HFF-Myc (cell line): ENCODE measurements around the gene CACNA1A.
"Not testable (repeated sequence)": the region's sequence is repeated elsewhere in the genome, so short reads cannot be mapped to it uniquely, and the experiment has no call there.

ENCODE experiments used
- DNase-seq: peaks from one replicate; pipeline ENCODE4 v3.0.0-alpha.2; 2011; ENCODE audit warnings: low read depth; ENCODE audit errors: extremely low read depth
- H3K4me3 ChIP-seq: replicated peaks from 2 replicates; pipeline ENCODE4 v1.5.1; 2011; ENCODE audit warnings: low read depth, mild to moderate bottlenecking, control low read depth, low read length
- TF ChIP-seq, protein P1 (sequence below): IDR thresholded peaks from 2 replicates; pipeline ENCODE4 v1.5.1; 2012; ENCODE audit warnings: mild to moderate bottlenecking, low read depth, low read length, control low read depth; ENCODE audit errors: missing control alignments

CACNA1A gene

DNA sequence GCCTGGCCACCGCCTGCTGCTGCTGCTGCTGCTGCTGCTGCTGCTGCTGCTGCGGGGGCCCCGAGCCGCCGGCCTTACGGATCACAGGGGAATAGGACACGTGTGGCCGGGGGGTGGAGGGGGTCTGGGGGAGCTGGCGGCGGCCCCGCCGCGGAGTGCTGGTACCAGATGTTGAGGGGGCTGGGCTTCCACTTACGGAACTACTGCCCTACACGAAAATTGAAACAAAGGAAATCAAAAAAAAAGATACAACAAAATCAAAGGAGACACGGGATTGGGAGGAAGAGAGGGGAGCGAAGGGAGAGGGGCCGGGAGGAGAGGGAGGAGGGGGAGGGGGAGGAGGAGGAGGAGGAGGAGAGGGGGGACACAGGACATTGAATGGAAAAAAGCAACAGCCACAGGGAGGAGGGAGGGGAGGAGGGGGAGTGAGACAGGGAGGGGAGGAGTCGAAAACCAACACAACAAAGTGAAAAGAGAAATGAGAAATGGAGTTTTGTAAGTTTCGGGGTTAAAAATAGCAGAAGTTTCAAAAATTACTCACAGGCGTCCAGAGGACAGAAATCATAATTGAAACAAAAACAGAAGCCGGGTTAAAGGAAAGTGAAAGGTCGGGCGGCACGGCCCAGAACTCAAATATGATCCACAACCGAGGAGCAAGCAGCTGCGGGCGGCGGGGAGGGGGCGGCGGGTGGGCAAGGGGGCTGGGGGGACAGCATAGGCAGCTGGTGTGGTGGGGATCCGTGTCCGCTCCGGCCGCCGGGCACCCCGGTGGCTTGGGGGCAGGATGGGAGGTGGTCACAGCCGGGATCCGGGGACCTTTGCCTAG is 298.2 kb downstream of the CACNA1A start:
- H3K4me3 ChIP-seq = no peak overlapping the region
- peak; percentile 60 for DNase-seq
- TF ChIP-seq, protein P1, sequence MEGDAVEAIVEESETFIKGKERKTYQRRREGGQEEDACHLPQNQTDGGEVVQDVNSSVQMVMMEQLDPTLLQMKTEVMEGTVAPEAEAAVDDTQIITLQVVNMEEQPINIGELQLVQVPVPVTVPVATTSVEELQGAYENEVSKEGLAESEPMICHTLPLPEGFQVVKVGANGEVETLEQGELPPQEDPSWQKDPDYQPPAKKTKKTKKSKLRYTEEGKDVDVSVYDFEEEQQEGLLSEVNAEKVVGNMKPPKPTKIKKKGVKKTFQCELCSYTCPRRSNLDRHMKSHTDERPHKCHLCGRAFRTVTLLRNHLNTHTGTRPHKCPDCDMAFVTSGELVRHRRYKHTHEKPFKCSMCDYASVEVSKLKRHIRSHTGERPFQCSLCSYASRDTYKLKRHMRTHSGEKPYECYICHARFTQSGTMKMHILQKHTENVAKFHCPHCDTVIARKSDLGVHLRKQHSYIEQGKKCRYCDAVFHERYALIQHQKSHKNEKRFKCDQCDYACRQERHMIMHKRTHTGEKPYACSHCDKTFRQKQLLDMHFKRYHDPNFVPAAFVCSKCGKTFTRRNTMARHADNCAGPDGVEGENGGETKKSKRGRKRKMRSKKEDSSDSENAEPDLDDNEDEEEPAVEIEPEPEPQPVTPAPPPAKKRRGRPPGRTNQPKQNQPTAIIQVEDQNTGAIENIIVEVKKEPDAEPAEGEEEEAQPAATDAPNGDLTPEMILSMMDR = no peak

DNA sequence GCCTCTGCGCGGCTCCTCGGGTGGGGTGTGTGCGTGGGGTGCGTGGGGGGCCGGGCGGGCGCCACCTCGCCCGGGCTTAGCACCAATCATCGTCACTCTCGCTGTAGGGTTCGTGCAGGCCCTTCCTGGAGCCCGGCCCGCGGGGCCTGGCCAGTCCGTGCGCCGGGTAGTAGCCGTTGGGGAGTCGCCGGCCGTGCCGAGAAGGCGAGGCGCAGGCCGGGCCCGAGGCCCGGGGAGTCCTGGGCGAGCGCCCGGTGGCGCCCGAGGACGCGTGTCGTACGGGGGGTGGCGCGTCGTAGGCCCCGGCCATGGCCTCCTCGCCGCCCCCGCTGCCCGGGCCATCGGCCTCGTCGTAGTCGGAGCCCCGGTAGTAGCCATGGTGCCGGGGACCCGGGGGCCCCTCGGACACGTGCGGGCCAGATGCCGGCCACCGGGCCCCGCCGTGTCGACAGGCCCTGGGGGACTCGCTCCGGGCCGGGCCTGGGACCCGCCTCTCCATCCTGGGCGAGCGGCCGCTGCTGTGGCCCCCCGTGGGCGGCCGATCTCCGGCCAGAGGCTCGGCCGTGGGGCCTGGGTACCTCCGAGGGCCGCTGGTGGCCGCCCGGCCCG is 298.9 kb downstream of the CACNA1A start:
- TF ChIP-seq, protein P1 = no peak
- H3K4me3 ChIP-seq = no peak overlapping the region
- no peak for DNase-seq

DNA sequence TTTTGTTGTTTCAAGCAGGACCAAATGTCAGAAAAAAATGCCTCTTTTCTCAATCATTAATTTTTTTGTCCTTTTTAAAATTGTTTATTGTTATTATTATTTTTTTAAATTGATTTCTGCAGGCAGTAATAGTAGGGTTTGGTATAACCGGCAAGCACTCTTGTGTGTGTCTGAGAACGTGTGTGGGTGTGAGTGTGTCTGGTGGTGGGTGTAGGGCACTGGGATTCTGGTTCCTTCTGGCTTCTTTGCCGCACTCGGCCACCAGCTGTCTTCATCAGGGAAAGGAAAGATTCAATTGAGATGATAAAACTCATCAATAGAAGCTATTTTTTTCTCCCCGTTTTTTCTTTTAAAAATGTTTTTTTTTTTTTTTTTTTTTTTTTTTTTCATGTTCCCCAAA is 299.7 kb downstream of the CACNA1A start:
- TF ChIP-seq, protein P1 = no peak
- no peak for DNase-seq
- no peak overlapping the region for H3K4me3 ChIP-seq

DNA sequence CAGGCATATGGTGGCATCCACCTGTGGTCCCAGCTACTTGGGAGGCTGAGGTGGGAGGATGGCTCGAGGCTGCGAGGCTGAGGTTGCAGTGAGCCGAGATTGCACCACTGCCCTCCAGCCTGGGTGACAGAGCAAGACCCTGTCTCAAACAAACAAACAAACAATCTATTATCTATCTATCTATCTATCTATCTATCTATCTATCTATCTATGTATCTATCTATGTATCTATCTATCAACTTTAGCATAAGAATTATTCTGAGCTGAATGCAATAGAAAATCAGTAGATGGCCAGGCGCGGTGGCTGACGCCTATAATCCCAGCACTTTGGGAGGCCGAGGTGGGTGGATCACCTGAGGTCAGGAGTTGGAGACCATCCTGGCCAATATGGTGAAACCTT is 304.2 kb downstream of the CACNA1A start:
- not testable (repeated sequence) for H3K4me3 ChIP-seq, DNase-seq

DNA sequence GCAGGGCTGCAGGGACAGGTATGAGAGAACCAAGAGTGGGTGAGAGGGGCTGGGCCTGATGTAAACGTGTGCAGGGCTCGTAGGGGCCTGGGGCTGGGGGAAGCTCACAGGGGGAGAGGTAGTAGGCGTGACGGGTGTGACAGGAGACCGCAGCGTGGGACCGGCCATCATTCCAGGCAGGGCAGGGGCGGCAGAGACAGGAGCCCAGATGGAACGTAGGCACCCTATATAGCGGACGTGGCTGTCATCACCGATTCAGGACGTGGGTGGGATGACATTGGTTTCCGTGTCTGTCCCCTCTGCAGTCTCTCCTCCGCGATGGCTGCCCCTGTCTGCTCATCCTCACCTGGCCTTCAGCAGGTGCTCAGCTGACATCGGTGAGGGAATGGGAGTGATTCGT is 307.6 kb downstream of the CACNA1A start:
- no peak overlapping the region for H3K4me3 ChIP-seq
- no peak for DNase-seq
- TF ChIP-seq, protein P1 = no peak

DNA sequence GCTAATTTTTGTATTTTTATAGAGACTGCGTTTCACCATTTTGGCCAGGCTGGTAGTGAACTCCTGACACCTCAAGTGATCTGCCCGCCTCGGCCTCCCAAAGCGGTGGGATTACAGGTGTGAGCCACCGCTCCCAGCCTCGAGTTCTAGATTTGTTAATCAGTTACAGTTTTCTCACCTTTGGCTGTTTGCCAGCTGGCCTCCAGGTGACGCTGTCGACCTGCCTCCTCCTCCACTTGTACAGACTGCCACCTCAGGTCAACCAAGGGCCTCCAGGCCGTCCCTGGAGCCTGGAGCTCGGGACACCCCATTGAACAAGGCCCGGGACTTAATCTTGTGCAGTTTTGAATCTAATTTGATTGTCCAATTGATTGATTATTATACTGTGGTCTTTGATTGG is 310.6 kb downstream of the CACNA1A start:
- H3K4me3 ChIP-seq = no peak overlapping the region
- TF ChIP-seq, protein P1 = no peak
- no peak for DNase-seq

DNA sequence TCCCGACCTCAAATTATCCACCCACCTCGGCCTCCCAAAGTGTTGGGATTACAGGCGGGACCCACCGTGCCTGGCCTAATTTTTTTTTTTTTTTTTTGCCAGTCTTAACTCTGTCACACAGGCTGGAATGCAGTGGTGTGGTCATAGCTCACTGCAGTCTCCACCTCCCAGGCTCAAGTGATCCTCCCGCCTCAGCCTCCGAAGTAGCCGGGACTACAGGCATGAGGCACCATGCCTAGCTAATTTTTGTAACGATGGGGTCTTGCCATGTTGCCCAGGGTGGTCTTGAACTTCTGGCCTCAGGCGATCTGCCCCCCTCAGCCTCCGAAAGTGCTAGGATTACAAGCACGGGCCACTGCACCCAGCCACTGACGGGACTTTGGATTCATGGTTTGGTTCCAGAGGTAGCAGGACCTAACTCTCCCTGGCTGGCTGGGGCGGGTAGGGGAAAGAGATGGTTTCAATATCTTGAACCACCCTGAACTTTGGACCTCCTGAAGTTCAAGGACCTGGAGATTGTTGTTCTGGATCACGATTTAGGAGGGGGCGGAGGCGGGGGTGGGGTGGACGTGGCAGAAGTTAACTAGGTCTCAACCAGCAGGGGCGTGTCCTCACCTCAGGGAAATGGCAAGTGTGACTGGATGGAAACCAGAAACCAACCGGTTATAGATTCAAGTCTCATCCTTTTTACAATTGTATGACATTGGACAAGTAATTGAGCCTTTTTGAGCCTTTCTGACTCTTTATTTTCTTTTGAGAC is 315.3 kb downstream of the CACNA1A start:
- TF ChIP-seq, protein P1 = no peak
- no peak overlapping the region for H3K4me3 ChIP-seq
- no peak for DNase-seq
